GM18870 (cell line): ENCODE data around the gene ZNF546.

Source experiments
- ATAC-seq: cut with Tn5 transposase; IDR thresholded peaks from one replicate; pipeline ENCODE4 v1.9.1; 2021; ENCODE audit warnings: moderate library complexity; ENCODE audit not compliant: unreplicated experiment

Gene ZNF546

GRCh38 chr19:40053491-40053890, 56.6 kb downstream of the ZNF546 start:
- ATAC-seq: no peak

DNA sequence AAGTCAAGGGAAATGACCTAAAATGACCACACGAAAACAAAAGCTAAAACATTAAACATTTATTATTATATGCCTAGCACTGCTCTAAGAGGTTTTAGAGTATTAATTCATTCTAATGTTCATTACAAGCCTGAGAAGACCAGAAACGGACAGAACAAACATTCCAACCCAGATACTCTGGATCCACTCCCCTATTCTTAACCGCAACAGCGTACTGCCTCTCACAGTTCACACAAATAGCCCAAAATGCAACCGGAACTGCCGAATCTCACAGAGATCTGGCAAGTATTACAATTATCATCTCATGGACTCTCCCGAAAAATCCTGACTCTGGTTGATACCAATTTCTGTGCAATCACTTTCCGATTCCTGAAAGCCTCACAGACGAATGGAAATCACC, 57.8 kb downstream of the ZNF546 start:
- no peak for ATAC-seq

DNA sequence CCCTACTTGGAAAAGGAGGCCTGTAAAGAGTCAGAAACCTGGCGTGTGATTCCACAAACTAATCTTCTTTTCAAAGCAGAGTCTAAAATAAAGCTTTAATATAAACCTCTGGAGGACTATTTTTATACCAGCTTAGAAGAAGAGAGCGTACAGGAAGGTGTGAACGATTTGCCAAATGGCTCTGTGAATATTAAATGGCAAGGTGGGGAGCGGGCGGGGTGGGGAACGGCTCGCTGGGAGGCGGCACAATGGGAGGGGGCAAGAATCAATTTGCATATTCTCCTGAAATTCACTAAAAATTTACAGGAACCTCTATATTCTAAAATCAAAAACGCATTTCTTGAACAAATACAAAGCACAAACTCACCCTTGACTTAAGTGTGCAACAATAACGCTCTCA, 58.2 kb downstream of the ZNF546 start:
- ATAC-seq: no peak

- no peak for ATAC-seq
Observed at GRCh38 chr19:40055832-40056504, 59.1 kb downstream of the ZNF546 start, which contains the start of gene ZNF780B. ZNF780B (minus strand) TSS chr19:40056231; CDS start chr19:40050332, 5,899 bp downstream.

DNA sequence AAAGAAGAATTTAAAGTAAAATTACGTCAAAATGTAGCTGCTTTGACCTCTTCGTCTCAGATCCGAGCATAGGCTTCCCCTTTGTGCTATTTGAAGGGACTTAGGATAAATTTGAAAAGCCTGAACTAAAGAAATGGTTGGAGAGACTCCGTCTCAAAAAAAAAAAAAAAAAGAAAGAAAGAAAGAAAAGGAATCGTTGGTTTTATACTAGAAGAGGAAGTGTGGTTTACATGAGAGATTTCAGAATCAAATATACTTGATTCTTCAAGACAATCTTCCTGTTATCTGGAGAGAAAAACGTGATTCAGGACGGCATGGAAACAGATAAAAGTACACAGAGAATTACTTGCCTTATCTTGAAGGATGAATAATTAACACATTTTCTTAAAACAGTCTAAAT, 59.6 kb downstream of the ZNF546 start:
- ATAC-seq: no peak

DNA sequence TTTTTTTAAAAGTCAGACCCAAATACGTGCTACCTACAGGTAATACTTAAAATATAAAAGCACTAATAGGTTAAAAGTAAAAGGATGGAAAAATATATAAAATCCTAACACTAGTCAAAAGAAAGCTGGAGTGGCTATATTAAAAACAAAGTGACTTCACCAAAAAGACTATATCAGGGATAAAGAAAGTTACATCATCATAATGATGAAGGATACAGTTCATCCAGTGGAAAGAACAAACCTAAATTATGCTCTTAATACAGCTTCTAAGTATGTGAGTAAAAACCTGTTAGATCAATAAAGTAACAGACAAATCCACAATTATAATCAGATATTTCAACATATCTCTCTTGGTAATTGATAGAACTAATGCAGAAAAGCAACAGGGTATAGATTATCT, 60.3 kb downstream of the ZNF546 start:
- ATAC-seq: no peak

GRCh38 chr19:40059624-40060023, 62.8 kb downstream of the ZNF546 start:
- no peak for ATAC-seq

- ATAC-seq: no peak
Observed at GRCh38 chr19:40070058-40070457, 73.2 kb downstream of the ZNF546 start.
